Stimulated activated CD8-positive, alpha-beta memory T cell treated with anti-CD3 and anti-CD28 coated beads, Interleukin-7, amount 100 ng/mL, for 24 hours (primary cell): ENCODE data around the gene GPR26.

Experiments
- DNase-seq: peaks from one replicate; pipeline ENCODE4 v3.0.0-alpha.2; 2020; ENCODE audit warnings: low read depth

GPR26 gene

DNA sequence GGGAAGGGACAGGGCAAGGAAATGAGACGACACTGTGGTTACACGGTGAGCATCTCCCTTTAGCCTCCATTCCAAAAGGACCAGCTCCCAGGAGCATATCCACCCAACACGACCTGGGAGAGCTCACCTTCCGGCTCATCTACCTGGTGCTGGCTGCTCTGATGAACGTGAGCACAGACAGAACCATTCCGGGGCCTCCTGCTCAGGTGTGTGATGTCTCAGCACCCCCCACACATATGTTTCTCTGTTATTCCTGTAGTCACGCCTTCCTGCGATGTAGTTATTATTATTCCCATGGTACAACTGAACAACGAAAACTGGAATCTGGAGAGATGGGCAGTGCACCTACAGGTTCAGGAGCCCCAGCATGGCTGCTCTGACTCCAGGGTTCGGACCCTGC is 20.5 kb upstream of the GPR26 start:
- DNase-seq = no peak

DNA sequence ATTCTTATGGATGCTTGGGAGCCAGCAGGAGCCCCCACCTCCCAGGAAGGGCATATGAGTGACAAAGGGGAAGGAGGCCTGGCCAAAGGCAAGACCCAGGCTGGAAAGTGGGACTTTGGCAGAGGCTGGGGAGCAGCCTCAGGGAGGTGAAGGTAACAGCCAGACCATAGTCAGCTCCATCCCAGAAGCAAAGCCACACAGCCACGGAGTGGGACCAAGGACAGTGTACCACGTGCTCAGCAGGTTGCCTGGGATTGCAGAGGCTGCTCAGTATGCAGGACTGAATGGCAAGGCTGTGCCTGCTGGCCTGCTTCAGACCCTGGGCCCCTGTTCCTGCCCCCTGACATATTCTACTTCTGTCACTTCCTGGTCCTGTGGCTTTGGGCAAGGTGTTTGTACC is 17.6 kb upstream of the GPR26 start:
- DNase-seq = no peak

DNA sequence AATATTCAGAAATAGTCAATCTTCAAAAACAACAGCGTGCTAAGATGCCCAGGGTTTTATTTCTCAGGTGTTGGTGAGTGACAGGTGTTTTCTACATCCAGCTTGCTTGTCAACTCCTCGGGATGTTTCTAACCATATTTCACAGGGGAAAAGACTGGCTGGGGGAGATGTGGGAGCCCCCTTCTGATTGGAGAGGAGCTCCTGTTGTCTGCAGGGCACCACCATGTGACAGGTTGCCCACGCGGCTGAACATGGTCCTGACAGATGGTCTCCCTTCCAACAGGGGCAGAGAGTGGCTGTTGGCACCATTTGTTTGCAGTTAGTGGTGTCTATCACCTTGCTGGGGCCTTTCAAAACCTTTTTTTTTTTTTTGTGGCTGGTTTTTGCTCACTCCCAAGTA is 16.5 kb upstream of the GPR26 start:
- DNase-seq = no peak

DNA sequence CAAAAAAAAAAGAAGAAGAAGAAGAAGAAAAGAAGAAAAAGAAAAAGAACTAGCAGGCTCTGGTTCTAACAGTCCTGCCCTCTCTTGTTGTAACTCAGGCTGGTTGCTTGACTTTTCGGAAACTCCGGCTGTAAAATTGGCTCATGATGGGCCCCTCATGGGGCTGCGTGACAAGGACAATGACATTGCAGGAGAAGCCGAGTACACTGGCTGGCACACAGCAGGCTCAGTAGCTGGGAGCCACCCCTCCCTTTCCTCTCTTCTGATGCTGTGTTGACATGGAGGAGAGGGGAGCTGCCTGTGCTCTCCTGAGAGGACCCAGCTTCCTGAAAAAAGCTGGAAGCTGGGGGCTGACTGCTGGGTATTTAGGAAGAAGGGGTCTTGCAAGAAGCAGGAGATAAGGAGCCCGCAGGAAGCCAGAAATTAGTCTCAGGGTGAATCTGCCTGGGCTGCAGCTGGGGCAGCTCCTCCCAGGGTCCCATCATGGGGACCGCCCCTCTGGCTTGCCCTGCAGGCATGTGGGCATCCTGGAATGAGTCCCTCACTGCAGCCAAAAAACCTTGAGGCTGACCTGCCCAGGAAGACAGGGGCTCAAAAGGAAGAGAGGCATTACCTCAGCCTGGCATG is 14.6 kb upstream of the GPR26 start:
- DNase-seq = no peak

DNA sequence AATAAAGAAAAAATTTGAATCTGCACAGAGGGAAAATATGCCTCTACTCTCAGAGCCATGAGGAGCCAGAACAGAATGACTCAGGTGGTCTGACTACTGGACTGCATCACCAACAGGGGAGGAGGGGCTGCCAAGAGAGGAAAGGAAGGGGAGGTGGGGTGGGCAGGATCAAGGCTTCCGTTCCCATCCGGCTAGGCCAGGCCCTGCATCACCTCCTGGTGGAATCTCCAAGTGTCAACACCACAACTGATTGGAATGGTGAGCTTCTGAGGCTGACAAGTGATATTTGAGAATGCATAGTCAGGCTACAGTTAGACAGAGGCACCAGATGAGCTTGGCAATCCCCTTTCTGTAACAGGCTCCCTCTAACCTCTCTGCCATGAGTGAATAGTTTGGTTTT is 10.4 kb upstream of the GPR26 start:
- DNase-seq = no peak

DNA sequence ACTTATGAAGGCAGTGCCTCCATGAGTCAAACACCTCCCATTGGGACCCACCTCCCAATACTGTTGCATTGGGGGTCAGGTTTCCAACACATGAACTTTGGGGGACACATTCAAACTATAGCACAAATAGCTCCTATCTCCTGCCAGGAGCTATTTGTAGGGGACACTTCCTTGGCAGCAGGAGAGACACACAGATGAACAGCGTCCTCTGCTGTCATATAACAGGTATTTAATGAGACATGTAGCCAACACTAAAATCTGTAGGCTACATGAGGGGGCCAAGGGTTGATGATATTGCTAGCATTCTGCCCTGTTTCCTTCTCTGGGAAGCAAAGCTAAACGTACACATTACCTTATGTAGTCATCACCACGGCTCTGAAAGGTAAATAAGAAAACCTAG is 2.6 kb upstream of the GPR26 start:
- DNase-seq = no peak

DNA sequence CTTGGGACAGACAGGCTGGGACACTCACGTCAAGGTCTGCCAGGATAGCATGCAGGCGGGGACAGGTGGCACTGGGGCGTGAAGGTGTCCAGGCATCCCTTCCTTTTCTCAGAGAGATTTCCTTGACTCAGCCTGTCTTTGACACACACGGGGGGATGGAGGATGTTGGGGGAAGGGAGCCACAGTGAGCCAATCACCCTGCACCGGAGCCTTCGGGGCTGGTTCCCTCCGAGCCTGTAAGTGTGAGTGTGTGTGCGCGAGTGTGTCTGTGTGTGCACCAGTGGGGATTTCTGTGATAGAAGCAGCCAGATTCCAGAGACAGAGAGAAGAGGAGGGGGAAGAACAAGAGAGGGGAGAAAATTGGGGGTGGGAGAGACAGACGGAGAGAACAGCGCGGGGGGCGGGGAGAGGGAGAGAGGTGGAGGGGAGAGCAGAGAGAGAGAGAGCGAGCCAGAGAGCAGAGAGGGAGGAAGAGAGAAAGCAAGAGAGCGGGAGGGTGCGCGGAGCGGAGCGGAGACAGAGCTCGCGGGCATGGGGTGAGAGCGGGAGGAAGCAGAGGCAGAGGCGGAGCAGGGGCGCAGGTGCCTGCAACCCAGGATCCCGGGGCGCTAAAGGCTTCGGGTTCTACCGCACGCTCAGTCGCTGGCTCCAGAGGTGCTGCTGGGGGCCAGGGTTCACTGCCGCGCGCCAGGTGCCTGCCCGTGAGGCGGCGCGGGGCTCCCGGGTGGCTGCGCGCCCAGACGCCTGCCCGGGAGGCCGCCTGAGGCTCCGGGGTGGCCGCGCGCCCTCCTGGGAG is 466 bp upstream of the GPR26 start:
- DNase-seq = no peak

DNA sequence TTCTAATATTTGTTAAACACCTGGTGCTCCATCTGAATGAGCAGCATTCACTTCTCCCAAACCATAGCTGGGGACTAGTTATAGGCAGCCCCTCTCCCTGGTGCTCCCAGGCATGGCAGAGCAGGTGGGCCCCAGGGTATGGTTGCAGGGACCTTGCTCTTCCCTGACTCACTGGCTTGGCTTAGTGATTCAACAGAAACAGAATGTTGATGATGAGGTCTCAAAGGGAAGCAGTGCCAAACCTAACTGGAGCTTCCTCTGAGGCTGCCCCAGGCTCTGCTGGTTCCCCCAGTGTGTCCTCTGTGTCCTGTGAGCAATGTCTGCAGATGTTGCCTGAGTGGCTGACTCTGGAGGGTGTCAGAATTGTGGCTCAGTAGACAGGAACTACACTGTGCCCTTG is 3.7 kb downstream of the GPR26 start:
- no peak for DNase-seq

DNA sequence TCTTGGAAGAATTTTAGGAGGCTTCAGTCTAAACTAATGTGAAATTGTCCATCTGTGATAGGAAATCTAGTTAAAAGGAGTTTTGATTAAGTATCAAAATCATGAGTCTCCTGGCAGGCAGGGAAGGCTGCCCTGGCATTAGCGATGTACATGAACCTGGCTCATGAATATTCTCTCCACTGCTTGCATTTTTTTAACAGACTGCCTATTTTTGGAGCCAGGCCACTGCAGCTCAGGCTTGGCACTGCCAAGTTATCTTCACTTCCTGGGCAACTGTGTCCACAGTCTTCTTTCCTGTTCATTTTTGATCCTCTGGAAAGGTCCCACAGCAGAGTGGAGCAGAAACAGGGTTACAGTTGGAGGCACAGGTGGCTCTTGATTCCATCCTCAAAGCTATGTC is 7.0 kb downstream of the GPR26 start:
- no peak for DNase-seq

DNA sequence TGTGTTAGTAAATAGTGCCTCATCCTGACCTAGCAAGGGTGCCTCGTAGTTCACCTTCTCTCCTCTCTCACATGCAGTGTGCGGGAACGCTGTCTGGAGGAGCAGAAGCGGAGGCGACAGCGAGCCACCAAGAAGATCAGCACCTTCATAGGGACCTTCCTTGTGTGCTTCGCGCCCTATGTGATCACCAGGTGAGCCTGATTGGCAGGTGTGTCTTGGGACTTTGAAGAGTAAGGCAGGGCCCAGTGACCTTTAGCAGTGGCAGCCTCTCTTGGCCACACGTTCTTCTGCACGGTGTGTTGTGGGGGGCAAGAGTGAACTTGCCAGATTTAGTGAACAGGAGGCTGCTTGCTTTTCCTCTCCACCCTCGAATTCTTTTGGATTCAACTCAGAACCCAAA is 8.6 kb downstream of the GPR26 start:
- DNase-seq = no peak

GRCh38 chr10:123675811-123676210 is 9.7 kb downstream of the GPR26 start:
- DNase-seq = no peak

GRCh38 chr10:123677556-123677955 is 11.4 kb downstream of the GPR26 start:
- DNase-seq = no peak

GRCh38 chr10:123678376-123678775 is 12.2 kb downstream of the GPR26 start:
- no peak for DNase-seq

- no peak for DNase-seq
Measured at GRCh38 chr10:123681285-123681684, 15.1 kb downstream of the GPR26 start.

DNA sequence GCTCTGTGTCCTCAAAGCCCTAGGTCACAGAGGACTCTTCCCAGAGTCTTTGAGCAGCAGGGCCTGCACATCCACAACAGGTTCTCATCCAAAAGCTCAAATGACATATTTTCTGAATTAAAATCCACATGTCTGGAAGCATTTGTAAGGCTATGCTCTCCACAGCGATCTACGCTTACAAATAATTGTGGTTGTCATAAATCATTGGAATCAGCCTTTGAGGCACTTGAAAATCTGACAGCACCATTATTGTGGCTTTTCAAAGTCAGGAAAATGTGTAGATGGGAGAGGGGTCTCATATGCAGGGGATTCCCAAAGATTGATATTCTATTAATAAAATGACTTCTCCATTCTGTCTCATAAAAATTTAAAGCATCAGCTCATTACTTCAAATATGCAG is 16.3 kb downstream of the GPR26 start:
- DNase-seq = no peak

- DNase-seq = no peak
Measured at GRCh38 chr10:123683459-123683858, 17.3 kb downstream of the GPR26 start.

- no peak for DNase-seq
Measured at GRCh38 chr10:123683865-123684264, 17.7 kb downstream of the GPR26 start.

GRCh38 chr10:123685260-123685659 is 19.1 kb downstream of the GPR26 start:
- DNase-seq = no peak

DNA sequence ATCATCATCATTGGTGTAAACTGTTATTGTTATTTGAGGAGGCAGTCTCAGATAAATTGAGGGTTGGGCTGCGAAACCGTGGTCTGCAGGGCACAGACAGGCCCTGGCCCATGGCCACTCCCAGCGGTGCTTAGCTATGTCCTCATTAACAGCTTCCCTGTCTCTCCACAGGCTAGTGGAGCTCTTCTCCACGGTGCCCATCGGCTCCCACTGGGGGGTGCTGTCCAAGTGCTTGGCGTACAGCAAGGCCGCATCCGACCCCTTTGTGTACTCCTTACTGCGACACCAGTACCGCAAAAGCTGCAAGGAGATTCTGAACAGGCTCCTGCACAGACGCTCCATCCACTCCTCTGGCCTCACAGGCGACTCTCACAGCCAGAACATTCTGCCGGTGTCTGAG is 21.6 kb downstream of the GPR26 start:
- DNase-seq = no peak

DNA sequence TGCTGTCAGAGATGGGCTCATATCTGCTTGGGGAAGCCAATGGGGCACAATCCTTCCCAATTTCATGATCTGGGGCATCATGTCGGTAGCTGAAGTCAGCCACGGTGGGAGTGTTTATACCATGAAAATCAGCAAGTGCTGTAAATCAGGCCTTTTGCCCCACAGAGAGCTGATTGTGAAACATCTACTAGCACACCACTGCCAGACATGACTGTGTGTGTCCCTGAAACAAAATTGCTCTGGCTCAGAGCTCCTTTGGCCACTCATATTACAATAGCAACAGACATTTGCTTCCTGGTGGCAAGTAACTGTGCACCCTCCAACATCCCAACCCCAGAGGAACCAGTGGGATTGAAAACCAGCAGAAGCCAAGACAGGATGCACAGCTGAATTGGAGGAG is 23.7 kb downstream of the GPR26 start:
- DNase-seq = no peak

- DNase-seq = no peak
Measured at GRCh38 chr10:123703195-123703790, 37.1 kb downstream of the GPR26 start.

GRCh38 chr10:123704076-123704475 is 37.9 kb downstream of the GPR26 start:
- no peak for DNase-seq

- DNase-seq = no peak
Measured at GRCh38 chr10:123704812-123705211, 38.7 kb downstream of the GPR26 start.

- no peak for DNase-seq
Measured at GRCh38 chr10:123706236-123706635, 40.1 kb downstream of the GPR26 start.
